ENCODE results near the gene FAM72A.
"Not testable (repeated sequence)": the region's sequence is repeated elsewhere in the genome, so short reads cannot be mapped to it uniquely, and the experiment has no call there.

Gene FAM72A

GRCh38 chr1:206167350-206168029 lies 35.1 kb downstream of the FAM72A start:
- not testable (repeated sequence) for DNase-seq

DNA sequence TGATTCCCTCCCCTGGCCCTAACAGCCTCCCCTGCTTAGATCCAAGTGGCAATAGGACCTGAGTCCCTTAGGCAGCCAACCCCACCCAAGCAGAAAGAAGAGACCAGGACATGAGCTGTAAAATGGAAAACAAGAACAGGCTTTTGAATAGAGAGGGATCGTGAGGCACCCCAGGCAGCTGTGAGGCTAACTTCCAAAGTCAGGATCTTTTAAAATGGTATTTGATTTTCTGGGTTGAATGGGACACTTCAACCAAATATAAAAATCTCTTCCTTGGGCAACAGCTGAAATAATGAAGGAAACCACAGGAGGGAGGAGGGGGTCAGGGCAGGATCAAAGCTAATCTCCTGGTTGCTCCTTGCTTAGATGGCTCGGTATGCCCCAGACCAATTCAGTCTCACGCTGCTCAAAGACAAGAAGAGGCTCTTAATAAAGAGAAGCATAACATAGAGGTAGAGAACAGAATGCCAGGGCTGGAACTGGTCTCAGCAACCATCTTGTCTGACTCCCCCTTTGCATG lies 56.8 kb downstream of the FAM72A start:
- DNase-seq, result no peak

DNA sequence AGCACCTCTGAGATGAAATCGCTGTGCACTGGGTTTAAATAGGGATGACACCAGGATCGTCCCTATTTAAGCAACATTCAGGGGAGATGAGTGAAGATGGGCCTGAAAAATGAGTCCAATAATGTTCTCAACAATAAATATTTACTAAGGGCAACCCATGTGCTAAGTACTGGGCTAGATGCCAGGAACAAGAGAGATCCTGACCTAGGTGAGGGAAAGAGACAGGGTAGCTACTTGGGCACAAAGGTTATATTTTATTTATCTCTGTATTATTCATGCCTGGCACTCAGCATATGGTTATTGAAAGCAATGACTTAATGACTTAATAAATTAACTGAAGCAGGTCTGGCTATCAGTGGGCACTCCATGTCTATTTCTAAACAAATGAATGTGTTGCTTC lies 58.0 kb downstream of the FAM72A start:
- no peak for DNase-seq

GRCh38 chr1:206143537-206144172 lies 59.0 kb downstream of the FAM72A start:
- peak; percentile 5 for DNase-seq

- no peak for DNase-seq
Measured at GRCh38 chr1:206142770-206143169, 59.9 kb downstream of the FAM72A start.

- no peak for DNase-seq
Measured at GRCh38 chr1:206142011-206142410, 60.6 kb downstream of the FAM72A start.

DNA sequence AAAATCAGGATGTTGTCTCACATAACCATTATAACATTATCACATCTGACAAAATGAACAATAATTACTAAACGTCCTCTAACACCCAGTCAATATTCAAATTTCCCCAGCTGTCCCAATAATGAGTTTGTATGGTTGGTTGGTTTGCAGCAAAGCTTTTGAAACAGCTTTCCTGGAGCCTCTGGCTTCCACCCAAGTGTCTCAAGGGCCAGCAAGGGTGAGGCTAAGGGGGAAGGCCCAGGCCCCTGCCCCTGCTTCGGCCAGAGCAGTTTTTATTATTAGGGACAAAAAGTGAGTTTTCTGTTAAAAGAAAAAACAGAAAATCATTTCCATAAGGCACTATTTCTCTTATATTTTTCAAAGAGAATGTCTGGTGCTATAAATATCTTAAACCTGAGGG lies 66.4 kb downstream of the FAM72A start:
- DNase-seq, result no peak

Data from SHP77 treated with DMSO at 0.1 percent for 48 hours (cell line).